NT2/D1 (cell line): ENCODE results near the gene GRAMD1B.

Experiments used
- SUZ12 ChIP-seq: IDR thresholded peaks from 2 replicates; pipeline ENCODE4 v1.6.1; 2011; ENCODE audit not compliant: insufficient read length, insufficient read depth; ENCODE audit errors: extremely low read depth
- YY1 ChIP-seq: IDR thresholded peaks from 2 replicates; pipeline ENCODE4 v1.6.1; 2011; ENCODE audit not compliant: insufficient read length, insufficient read depth
- ZNF274 ChIP-seq: IDR thresholded peaks from 2 replicates; pipeline ENCODE4 v1.6.1; 2011; ENCODE audit warnings: mild to moderate bottlenecking, low read depth, low read length

GRCh38 chr11:123608945-123609344 lies 178.9 kb downstream of the GRAMD1B start:
- TF ChIP-seq ZNF274 = no peak
- TF ChIP-seq SUZ12 = no peak
- TF ChIP-seq YY1 = no peak
